CD8-positive, alpha-beta memory T cell (primary cell): Measurements from ENCODE around the gene WDR18. TPM values are rescaled to one million over a fixed set of nuclear protein-coding genes. Genes with fewer than 3 reads are reported as not detected.

Experiments
- CTCF ChIA-PET: fragments of 350-600 bp; sonication (Branson Sonifier 250); formaldehyde crosslinking; loops from one replicate; lab custom pipeline; 2021; ENCODE audit warnings: antibody characterized with exemption; lab: Charles Lee
- POLR2A ChIA-PET: fragments of 350-600 bp; sonication (Branson Sonifier 250); formaldehyde crosslinking; loops from one replicate; lab custom pipeline; 2021; ENCODE audit warnings: antibody characterized with exemption; lab: Charles Lee
- DNase-seq, 5 donors: peaks; one replicate each; pipeline versions ENCODE4 v3.0.0 to v3.0.0-alpha.2; 2020 to 2022; ENCODE audit warnings: mixed read lengths in 1 of 5
- H3K27ac ChIP-seq: one replicate; pipeline ENCODE4 v1.7.0; 2013; ENCODE audit warnings: low read depth, mild to moderate bottlenecking, low read length, moderate library complexity
- H3K27me3 ChIP-seq: 2 replicates; pipeline ENCODE4 v1.7.0; 2013; ENCODE audit warnings: low read length, mild to moderate bottlenecking; ENCODE audit not compliant: insufficient read depth, poor library complexity, severe bottlenecking
- H3K36me3 ChIP-seq: 2 replicates; pipeline ENCODE4 v1.7.0; 2013; ENCODE audit warnings: mild to moderate bottlenecking, low read length, moderate library complexity; ENCODE audit not compliant: insufficient read depth
- H3K4me1 ChIP-seq: 2 replicates; pipeline ENCODE4 v1.7.0; 2013; ENCODE audit warnings: mild to moderate bottlenecking, low read length, moderate library complexity; ENCODE audit not compliant: insufficient read depth
- H3K4me3 ChIP-seq: 2 replicates; pipeline ENCODE4 v1.7.0; 2013; ENCODE audit warnings: mild to moderate bottlenecking, low read length
- H3K9me3 ChIP-seq: 2 replicates; pipeline ENCODE4 v1.7.0; 2013; ENCODE audit warnings: mild to moderate bottlenecking, low read length
- H3K27ac Mint-ChIP-seq, 8 donors: one replicate each; pipeline ENCODE4 v1.8.0; 2020 to 2021; ENCODE audit warnings: mixed read lengths in 8 of 8, mild to moderate bottlenecking in 6 of 8, inconsistent platforms in 3 of 8, moderate library complexity in 3 of 8
- H3K27me3 Mint-ChIP-seq, 2 donors: one replicate each; pipeline ENCODE4 v1.8.0; 2020 to 2021; ENCODE audit warnings: mixed read lengths in 2 of 2, mild to moderate bottlenecking in 1 of 2, moderate library complexity in 1 of 2
- H3K36me3 Mint-ChIP-seq, 3 donors: one replicate each; pipeline ENCODE4 v1.8.0; 2020 to 2021; ENCODE audit warnings: mixed read lengths in 3 of 3, inconsistent platforms in 1 of 3, mild to moderate bottlenecking in 1 of 3
- H3K4me1 Mint-ChIP-seq, 3 donors: one replicate each; pipeline ENCODE4 v1.8.0; 2020 to 2021; ENCODE audit warnings: mixed read lengths in 3 of 3, inconsistent platforms in 1 of 3, mild to moderate bottlenecking in 1 of 3
- H3K4me3 Mint-ChIP-seq, 7 donors: one replicate each; pipeline ENCODE4 v1.8.0; 2020 to 2021; ENCODE audit warnings: mixed read lengths in 7 of 7, mild to moderate bottlenecking in 6 of 7, moderate library complexity in 4 of 7, inconsistent platforms in 2 of 7
- H3K9me3 Mint-ChIP-seq, 5 donors: one replicate each; pipeline ENCODE4 v1.8.0; 2020 to 2022; ENCODE audit warnings: mixed read lengths in 5 of 5, mild to moderate bottlenecking in 3 of 5, moderate library complexity in 2 of 5, inconsistent platforms in 1 of 5
- polyA plus RNA-seq: library from polyadenylated mRNA; unstranded; fragments of 300-500 nt; fragmentation: Illumina TruSeq; gene quantifications from one replicate; pipeline ENCODE4 v1.2.3, GENCODE V29; 2021
- total RNA-seq, 2 experiments: library from RNA; stranded (reverse); gene quantifications; one replicate each; pipeline ENCODE4 v1.2.3, GENCODE V29; 2021

WDR18 gene, protein sequence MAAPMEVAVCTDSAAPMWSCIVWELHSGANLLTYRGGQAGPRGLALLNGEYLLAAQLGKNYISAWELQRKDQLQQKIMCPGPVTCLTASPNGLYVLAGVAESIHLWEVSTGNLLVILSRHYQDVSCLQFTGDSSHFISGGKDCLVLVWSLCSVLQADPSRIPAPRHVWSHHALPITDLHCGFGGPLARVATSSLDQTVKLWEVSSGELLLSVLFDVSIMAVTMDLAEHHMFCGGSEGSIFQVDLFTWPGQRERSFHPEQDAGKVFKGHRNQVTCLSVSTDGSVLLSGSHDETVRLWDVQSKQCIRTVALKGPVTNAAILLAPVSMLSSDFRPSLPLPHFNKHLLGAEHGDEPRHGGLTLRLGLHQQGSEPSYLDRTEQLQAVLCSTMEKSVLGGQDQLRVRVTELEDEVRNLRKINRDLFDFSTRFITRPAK
- total RNA-seq (100 to 1,000 TPM; 108 to 133 TPM), polyA plus RNA-seq (61.3 TPM)

DNA sequence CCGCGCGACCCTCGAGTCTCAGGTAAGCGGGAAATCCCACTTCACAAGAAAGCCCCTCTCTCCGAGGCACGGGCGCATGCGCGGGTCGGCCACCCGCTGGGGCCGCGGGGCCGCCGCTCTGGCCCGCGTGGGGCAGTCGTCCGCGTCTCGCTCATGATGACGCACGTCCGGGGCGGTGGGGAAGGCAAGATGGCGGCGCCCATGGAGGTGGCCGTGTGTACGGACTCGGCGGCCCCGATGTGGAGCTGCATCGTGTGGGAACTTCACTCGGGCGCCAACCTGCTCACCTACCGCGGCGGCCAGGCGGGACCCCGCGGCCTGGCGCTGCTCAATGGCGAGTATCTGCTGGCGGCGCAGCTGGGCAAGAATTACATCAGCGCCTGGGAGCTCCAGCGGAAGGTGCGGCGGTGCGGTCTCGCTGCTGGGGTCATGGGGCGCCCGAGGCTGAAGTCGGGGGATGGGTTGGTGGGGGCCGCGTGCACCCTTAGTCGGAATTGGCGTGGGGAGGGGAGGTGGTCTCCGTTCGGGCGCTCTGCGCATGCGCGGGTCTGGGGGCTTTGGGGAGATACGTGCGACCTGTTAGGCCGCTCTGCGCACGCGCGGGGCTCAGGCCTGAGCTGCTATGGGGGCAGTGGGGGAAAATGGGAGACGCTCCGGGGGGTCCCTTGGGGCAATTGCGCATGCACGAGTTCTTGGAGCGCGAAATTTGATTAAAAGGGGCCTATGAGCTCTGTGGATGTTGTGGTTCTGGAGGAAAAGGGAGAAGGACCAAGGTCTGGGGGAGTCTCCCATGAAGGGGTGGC is at the start of gene WDR18:
WDR18 (plus strand) TSS at position 181 of the 803 bp plus-strand sequence; CDS start at position 190, 9 bp downstream.
- Histone ChIP-seq H3K4me1 (peaks cover 18% of the 10 kb centered on the region), H3K9me3 (no peaks in the 10 kb centered on the region), H3K27me3 (no peaks in the 10 kb centered on the region), H3K4me3 (peak within 1 kb of the TSS; percentile 76), H3K36me3 (no peaks in the 10 kb centered on the region), H3K27ac (peak within 1 kb of the TSS; percentile 87)
- peak; percentile 75 to 92 (median 84) for DNase-seq
- Mint-ChIP-seq H3K27me3 (no peaks in the 10 kb centered on the region), H3K36me3 (peaks cover 0 to 35% (median 0%) of the 10 kb centered on the region in 3 donors), H3K4me1 (peaks cover 15 to 30% (median 24%) of the 10 kb centered on the region in 3 donors), H3K9me3 (no peaks in the 10 kb centered on the region), H3K4me3 (peak within 1 kb of the TSS; percentile 89 to 98 (median 93)), H3K27ac (peak within 1 kb of the TSS; percentile 85 to 96 (median 92))
- POLR2A ChIA-PET = interaction anchor here (0.6 to 2.9 kb wide), 23 partner anchors 11 to 621 kb away, joined by 3 to 24 read pairs (median 4); partner anchors contain the start of genes ABCA7, ARHGAP45, RNU6-2 and TMEM259
- CTCF ChIA-PET = interaction anchor here (0.8 to 5.5 kb wide), 25 partner anchors 11 to 260 kb away, joined by 3 to 116 read pairs (median 4); partner anchors contain the start of genes ARHGAP45, CFD, CNN2 and RNU6-2

GRCh38 chr19:934865-935479 is 49.2 kb upstream of the WDR18 start:
- Mint-ChIP-seq H3K9me3 (peaks cover 0 to 2% (median 0%) of the 10 kb centered on the region in 5 donors), H3K27ac (no peak overlapping the region), H3K36me3 (peaks cover 0 to 4% (median 3%) of the 10 kb centered on the region in 3 donors), H3K27me3 (no peaks in the 10 kb centered on the region), H3K4me1 (peaks cover 17 to 33% (median 19%) of the 10 kb centered on the region in 3 donors), H3K4me3 (no peak overlapping the region)
- Histone ChIP-seq H3K27ac (no peak overlapping the region), H3K27me3 (no peaks in the 10 kb centered on the region), H3K36me3 (no peaks in the 10 kb centered on the region), H3K4me1 (peaks cover 16% of the 10 kb centered on the region), H3K4me3 (no peak overlapping the region), H3K9me3 (no peaks in the 10 kb centered on the region)
- POLR2A ChIA-PET = no interaction called here
- DNase-seq = no peak
- CTCF ChIA-PET = interaction anchor here (0.9 to 1.9 kb wide), 2 partner anchors 36 to 47 kb away, joined by 3 to 4 read pairs; no protein-coding TSS in a partner anchor

DNA sequence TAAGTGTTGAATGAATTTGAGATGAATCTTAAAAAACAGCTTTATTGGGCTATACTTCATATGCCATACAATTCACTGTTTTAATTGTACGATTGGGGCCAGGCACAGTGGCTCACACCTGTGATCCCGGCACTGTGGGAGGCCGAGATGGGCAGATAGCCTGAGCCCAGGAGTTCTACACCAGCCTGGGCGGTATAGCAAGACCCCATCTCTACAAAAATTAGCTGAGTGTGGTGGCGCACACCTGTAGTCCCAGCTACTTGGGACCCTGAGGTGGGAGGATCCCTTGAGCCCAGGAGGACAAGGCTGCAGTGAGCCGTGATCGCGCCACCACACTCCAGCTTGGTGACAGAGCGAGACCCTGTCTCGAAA is 48.0 kb upstream of the WDR18 start:
- Mint-ChIP-seq H3K4me1 (peaks cover 22 to 38% (median 25%) of the 10 kb centered on the region in 3 donors), H3K27ac (no peak overlapping the region), H3K9me3 (peaks cover 0 to 2% (median 0%) of the 10 kb centered on the region in 5 donors), H3K27me3 (no peaks in the 10 kb centered on the region), H3K36me3 (peaks cover 0 to 4% (median 3%) of the 10 kb centered on the region in 3 donors), H3K4me3 (no peak overlapping the region)
- ChIA-PET CTCF (interaction anchor here (1.0 to 1.9 kb wide), 3 partner anchors 35 to 46 kb away, joined by 3 to 4 read pairs (median 4); no protein-coding TSS in a partner anchor), POLR2A (no interaction called here)
- no peak overlapping the region for H3K27ac ChIP-seq
- H3K27me3 ChIP-seq = no peaks in the 10 kb centered on the region
- no peaks in the 10 kb centered on the region for H3K36me3 ChIP-seq
- no peak for DNase-seq
- H3K4me3 ChIP-seq = no peak overlapping the region
- peaks cover 23% of the 10 kb centered on the region for H3K4me1 ChIP-seq
- no peaks in the 10 kb centered on the region for H3K9me3 ChIP-seq

GRCh38 chr19:937259-937694 is 46.9 kb upstream of the WDR18 start:
- Mint-ChIP-seq H3K27me3 (no peaks in the 10 kb centered on the region), H3K27ac (peak overlapping the region in 7 of 8 donors; percentile 43 to 89 (median 86)), H3K9me3 (peaks cover 0 to 2% (median 0%) of the 10 kb centered on the region in 5 donors), H3K4me1 (peaks cover 26 to 38% (median 28%) of the 10 kb centered on the region in 3 donors), H3K36me3 (peaks cover 0 to 4% (median 3%) of the 10 kb centered on the region in 3 donors), H3K4me3 (peak overlapping the region in 6 of 7 donors; percentile 8 to 66 (median 28))
- ChIA-PET POLR2A (interaction anchor here (0.9 kb wide), 1 partner anchor 47 kb away, joined by 4 read pairs; the partner anchor contains the start of gene WDR18), CTCF (no interaction called here)
- no peak overlapping the region for H3K27ac ChIP-seq
- H3K4me3 ChIP-seq = no peak overlapping the region
- no peaks in the 10 kb centered on the region for H3K9me3 ChIP-seq
- peaks cover 24% of the 10 kb centered on the region for H3K4me1 ChIP-seq
- no peaks in the 10 kb centered on the region for H3K27me3 ChIP-seq
- peak in 3 of 5 donors; percentile 65 to 85 (median 72) for DNase-seq
- H3K36me3 ChIP-seq = no peaks in the 10 kb centered on the region

- POLR2A ChIA-PET = no interaction called here
- H3K4me3 Mint-ChIP-seq = peak overlapping the region in 1 of 7 donors; percentile 70
- peaks cover 13% of the 10 kb centered on the region for H3K4me1 ChIP-seq
These were observed 45.8 kb upstream of the WDR18 start for GRCh38 chr19:938233-938923.

GRCh38 chr19:939439-939838 is 44.7 kb upstream of the WDR18 start:
- Mint-ChIP-seq H3K9me3 (peaks cover 0 to 2% (median 0%) of the 10 kb centered on the region in 5 donors), H3K4me3 (peak overlapping the region in 3 of 7 donors; percentile 44 to 90 (median 77)), H3K27ac (peak overlapping the region in 4 of 8 donors; percentile 47 to 94 (median 67)), H3K4me1 (peaks cover 19 to 26% (median 24%) of the 10 kb centered on the region in 3 donors), H3K27me3 (no peaks in the 10 kb centered on the region), H3K36me3 (peaks cover 0 to 4% (median 3%) of the 10 kb centered on the region in 3 donors)
- no peak for DNase-seq
- no peaks in the 10 kb centered on the region for H3K36me3 ChIP-seq
- H3K27me3 ChIP-seq = no peaks in the 10 kb centered on the region
- ChIA-PET CTCF (interaction anchor here (1.5 to 1.6 kb wide), 2 partner anchors 42 to 44 kb away, joined by 4 to 6 read pairs; no protein-coding TSS in a partner anchor), POLR2A (no interaction called here)
- no peaks in the 10 kb centered on the region for H3K9me3 ChIP-seq
- H3K27ac ChIP-seq = no peak overlapping the region
- peaks cover 13% of the 10 kb centered on the region for H3K4me1 ChIP-seq
- no peak overlapping the region for H3K4me3 ChIP-seq

More at GRCh38 chr19:938233-938923, 45.8 kb upstream of the WDR18 start:
- Histone ChIP-seq H3K27me3 (no peaks in the 10 kb centered on the region), H3K36me3 (no peaks in the 10 kb centered on the region), H3K9me3 (no peaks in the 10 kb centered on the region), H3K27ac (no peak overlapping the region), H3K4me3 (no peak overlapping the region)
- Mint-ChIP-seq H3K36me3 (peaks cover 0 to 4% (median 3%) of the 10 kb centered on the region in 3 donors), H3K9me3 (peaks cover 0 to 2% (median 0%) of the 10 kb centered on the region in 5 donors), H3K4me1 (peaks cover 22 to 30% (median 24%) of the 10 kb centered on the region in 3 donors), H3K27me3 (no peaks in the 10 kb centered on the region), H3K27ac (no peak overlapping the region)
- DNase-seq = no peak
- CTCF ChIA-PET = interaction anchor here (1.1 to 1.6 kb wide), 3 partner anchors 43 to 75 kb away, joined by 3 to 6 read pairs (median 4); no protein-coding TSS in a partner anchor
